Measurements from ENCODE around the gene PRDM2.
A peak's percentile ranks its signal among the peaks of the same experiment; 100 is the strongest.

PRDM2 gene

GRCh38 chr1:13769830-13770229 lies 69.8 kb downstream of the PRDM2 start:
- no peak for DNase-seq
- Histone ChIP-seq H3K4ac (ENCODE audit: low read depth, low read length) (peak overlapping the region; percentile 84), H3K4me1 (ENCODE audit: control insufficient read depth in 1 of 2, insufficient read depth in 2 of 2, low read length in 2 of 2) (peaks cover 2 to 8% of the 10 kb centered on the region in 2 experiments), H3K9me3 (ENCODE audit: insufficient read depth, low read depth, low read length) (no peaks in the 10 kb centered on the region), H3K36me3 (ENCODE audit: control insufficient read depth in 1 of 2, insufficient read depth in 2 of 2, low read length in 2 of 2) (peaks cover 2 to 3% of the 10 kb centered on the region in 2 experiments), H4K91ac (ENCODE audit: low read depth, low read length) (no peak overlapping the region), H3K4me2 (ENCODE audit: low read length) (no peak overlapping the region), H2AFZ (ENCODE audit: insufficient read depth, low read length, poor library complexity) (no peak overlapping the region), H2BK5ac (ENCODE audit: low read depth, low read length, poor library complexity) (no peak overlapping the region), H3K79me2 (ENCODE audit: control insufficient read depth, insufficient read depth, low read length, poor library complexity) (peaks cover 8% of the 10 kb centered on the region), H3K79me1 (ENCODE audit: low read length) (no peaks in the 10 kb centered on the region), H3K27me3 (ENCODE audit: insufficient read depth, low read length) (no peaks in the 10 kb centered on the region), H3K18ac (ENCODE audit: low read length) (no peak overlapping the region), H2AK5ac (ENCODE audit: low read length) (no peak overlapping the region), H3K14ac (ENCODE audit: low read length) (no peak overlapping the region), H3K23ac (ENCODE audit: low read length) (no peak overlapping the region), H3K4me3 (ENCODE audit: low read depth, low read length) (no peak overlapping the region), H4K12ac (ENCODE audit: low read depth, low read length) (no peak overlapping the region), H3K27ac (ENCODE audit: low read depth, low read length) (no peak overlapping the region), H2BK12ac (ENCODE audit: low read length) (no peak overlapping the region), H2BK120ac (ENCODE audit: insufficient read depth, low read length, poor library complexity) (no peak overlapping the region), H4K8ac (ENCODE audit: low read depth, low read length) (no peak overlapping the region), H3K9ac (ENCODE audit: low read length) (no peak overlapping the region)
- WGBS (ENCODE audit: extremely low coverage, insufficient coverage, insufficient read length) = no CpG with 5 or more reads among the region's 5 CpGs

- WGBS (ENCODE audit: extremely low coverage, insufficient coverage, insufficient read length) = no CpG with 5 or more reads among the region's 3 CpGs
- Histone ChIP-seq H2AK5ac (ENCODE audit: low read length) (no peak overlapping the region), H3K36me3 (ENCODE audit: control insufficient read depth in 1 of 2, insufficient read depth in 2 of 2, low read length in 2 of 2) (peaks cover 5 to 9% of the 10 kb centered on the region in 2 experiments), H2BK5ac (ENCODE audit: low read depth, low read length, poor library complexity) (no peak overlapping the region), H2BK12ac (ENCODE audit: low read length) (no peak overlapping the region), H3K27ac (ENCODE audit: low read depth, low read length) (no peak overlapping the region), H2AFZ (ENCODE audit: insufficient read depth, low read length, poor library complexity) (no peak overlapping the region), H3K4me2 (ENCODE audit: low read length) (no peak overlapping the region), H4K91ac (ENCODE audit: low read depth, low read length) (no peak overlapping the region), H3K9ac (ENCODE audit: low read length) (no peak overlapping the region), H4K12ac (ENCODE audit: low read depth, low read length) (no peak overlapping the region), H3K27me3 (ENCODE audit: insufficient read depth, low read length) (no peaks in the 10 kb centered on the region), H3K18ac (ENCODE audit: low read length) (no peak overlapping the region), H3K79me1 (ENCODE audit: low read length) (no peaks in the 10 kb centered on the region), H4K8ac (ENCODE audit: low read depth, low read length) (no peak overlapping the region), H3K9me3 (ENCODE audit: insufficient read depth, low read depth, low read length) (no peaks in the 10 kb centered on the region), H3K4ac (ENCODE audit: low read depth, low read length) (peak overlapping the region; percentile 6), H3K4me1 (ENCODE audit: control insufficient read depth in 1 of 2, insufficient read depth in 2 of 2, low read length in 2 of 2) (peaks cover 0 to 6% of the 10 kb centered on the region in 2 experiments), H3K79me2 (ENCODE audit: control insufficient read depth, insufficient read depth, low read length, poor library complexity) (peaks cover 8% of the 10 kb centered on the region), H2BK120ac (ENCODE audit: insufficient read depth, low read length, poor library complexity) (no peak overlapping the region), H3K4me3 (ENCODE audit: low read depth, low read length) (no peak overlapping the region), H3K23ac (ENCODE audit: low read length) (no peak overlapping the region), H3K14ac (ENCODE audit: low read length) (no peak overlapping the region)
- DNase-seq = no peak
Observed at GRCh38 chr1:13770743-13771142, 70.8 kb downstream of the PRDM2 start.

- H3K4me1 ChIP-seq (ENCODE audit: control insufficient read depth in 1 of 2, insufficient read depth in 2 of 2, low read length in 2 of 2) = no peaks in the 10 kb centered on the region
- no peaks in the 10 kb centered on the region for H3K79me1 ChIP-seq (ENCODE audit: low read length)
- H2AFZ ChIP-seq (ENCODE audit: insufficient read depth, low read length, poor library complexity) = no peak overlapping the region
- H4K12ac ChIP-seq (ENCODE audit: low read depth, low read length) = no peak overlapping the region
- no peak overlapping the region for H3K9ac ChIP-seq (ENCODE audit: low read length)
- no peak overlapping the region for H3K14ac ChIP-seq (ENCODE audit: low read length)
- H2BK120ac ChIP-seq (ENCODE audit: insufficient read depth, low read length, poor library complexity) = no peak overlapping the region
- H3K79me2 ChIP-seq (ENCODE audit: control insufficient read depth, insufficient read depth, low read length, poor library complexity) = peaks cover 6% of the 10 kb centered on the region
- H4K91ac ChIP-seq (ENCODE audit: low read depth, low read length) = no peak overlapping the region
- H2AK5ac ChIP-seq (ENCODE audit: low read length) = no peak overlapping the region
- peaks cover 9 to 17% of the 10 kb centered on the region in 2 experiments for H3K36me3 ChIP-seq (ENCODE audit: control insufficient read depth in 1 of 2, insufficient read depth in 2 of 2, low read length in 2 of 2)
- no CpG with 5 or more reads among the region's 5 CpGs for WGBS (ENCODE audit: extremely low coverage, insufficient coverage, insufficient read length)
- H2BK5ac ChIP-seq (ENCODE audit: low read depth, low read length, poor library complexity) = no peak overlapping the region
- H3K27me3 ChIP-seq (ENCODE audit: insufficient read depth, low read length) = no peaks in the 10 kb centered on the region
- no peak for DNase-seq
- H3K18ac ChIP-seq (ENCODE audit: low read length) = no peak overlapping the region
- H3K4me3 ChIP-seq (ENCODE audit: low read depth, low read length) = no peak overlapping the region
- no peaks in the 10 kb centered on the region for H3K9me3 ChIP-seq (ENCODE audit: insufficient read depth, low read depth, low read length)
- H3K23ac ChIP-seq (ENCODE audit: low read length) = no peak overlapping the region
- H3K4me2 ChIP-seq (ENCODE audit: low read length) = no peak overlapping the region
- H3K4ac ChIP-seq (ENCODE audit: low read depth, low read length) = no peak overlapping the region
- H3K27ac ChIP-seq (ENCODE audit: low read depth, low read length) = no peak overlapping the region
- H2BK12ac ChIP-seq (ENCODE audit: low read length) = no peak overlapping the region
- H4K8ac ChIP-seq (ENCODE audit: low read depth, low read length) = no peak overlapping the region
Observed at GRCh38 chr1:13771745-13772144, 71.8 kb downstream of the PRDM2 start.

DNA sequence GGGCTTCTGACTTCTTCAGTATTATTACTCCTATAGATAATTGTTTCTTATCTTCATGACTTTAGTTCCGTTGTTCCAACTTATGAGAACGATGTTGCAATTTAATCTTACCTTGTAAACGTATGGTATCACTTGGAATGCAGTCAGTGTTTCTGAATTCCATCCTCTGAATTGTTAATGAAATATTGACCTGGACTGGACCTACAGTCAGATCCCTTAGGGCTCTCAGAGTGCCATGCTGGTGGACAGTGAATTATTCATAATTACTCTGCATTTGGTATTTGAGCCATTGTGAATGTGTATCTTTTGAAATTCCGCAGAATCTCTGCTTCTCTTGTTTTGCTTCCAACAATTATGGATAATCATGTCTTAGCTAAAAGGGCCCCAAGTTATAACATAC lies 72.3 kb downstream of the PRDM2 start:
- Histone ChIP-seq H3K4me1 (ENCODE audit: control insufficient read depth in 1 of 2, insufficient read depth in 2 of 2, low read length in 2 of 2) (no peaks in the 10 kb centered on the region), H2AFZ (ENCODE audit: insufficient read depth, low read length, poor library complexity) (no peak overlapping the region), H4K8ac (ENCODE audit: low read depth, low read length) (no peak overlapping the region), H3K79me1 (ENCODE audit: low read length) (no peaks in the 10 kb centered on the region), H3K23ac (ENCODE audit: low read length) (no peak overlapping the region), H3K36me3 (ENCODE audit: control insufficient read depth in 1 of 2, insufficient read depth in 2 of 2, low read length in 2 of 2) (peaks cover 13 to 23% of the 10 kb centered on the region in 2 experiments), H3K4me3 (ENCODE audit: low read depth, low read length) (no peak overlapping the region), H3K27me3 (ENCODE audit: insufficient read depth, low read length) (no peaks in the 10 kb centered on the region), H3K9ac (ENCODE audit: low read length) (no peak overlapping the region), H3K9me3 (ENCODE audit: insufficient read depth, low read depth, low read length) (no peaks in the 10 kb centered on the region), H3K4ac (ENCODE audit: low read depth, low read length) (no peak overlapping the region), H2BK5ac (ENCODE audit: low read depth, low read length, poor library complexity) (no peak overlapping the region), H2AK5ac (ENCODE audit: low read length) (no peak overlapping the region), H2BK120ac (ENCODE audit: insufficient read depth, low read length, poor library complexity) (no peak overlapping the region), H3K4me2 (ENCODE audit: low read length) (no peak overlapping the region), H2BK12ac (ENCODE audit: low read length) (no peak overlapping the region), H3K14ac (ENCODE audit: low read length) (no peak overlapping the region), H4K91ac (ENCODE audit: low read depth, low read length) (no peak overlapping the region), H3K79me2 (ENCODE audit: control insufficient read depth, insufficient read depth, low read length, poor library complexity) (peaks cover 6% of the 10 kb centered on the region), H4K12ac (ENCODE audit: low read depth, low read length) (no peak overlapping the region), H3K27ac (ENCODE audit: low read depth, low read length) (no peak overlapping the region), H3K18ac (ENCODE audit: low read length) (no peak overlapping the region)
- WGBS (ENCODE audit: extremely low coverage, insufficient coverage, insufficient read length) = no CpG with 5 or more reads among the region's 4 CpGs
- DNase-seq = peak; percentile 62 to 90
